PC-3 (cell line): ENCODE results near the gene NTPCR. TPM values are rescaled to one million over a fixed set of nuclear protein-coding genes. Genes with fewer than 3 reads are reported as not detected.

Source experiments
- ATAC-seq: fragments of 200-7000 bp; cut with Tn5 transposase; 2 replicates; pipeline ENCODE4 v1.9.1; 2020; ENCODE audit warnings: mild to moderate bottlenecking, moderate library complexity
- BruUV-seq: library from RNA; stranded (reverse); fragments of 400-500 nt; replicated peaks from 2 replicates; lab custom pipeline; 2021; lab: Mats Ljungman, UMichigan
- CTCF ChIA-PET: fragments of 300-600 bp; sonication (Branson Sonifier 250); formaldehyde crosslinking; loops from one replicate; lab custom pipeline; 2022; ENCODE audit warnings: antibody characterized with exemption; lab: Charles Lee
- POLR2A ChIA-PET: fragments of 300-600 bp; sonication (Branson Sonifier 250); formaldehyde crosslinking; loops from one replicate; lab custom pipeline; 2022; ENCODE audit warnings: antibody characterized with exemption; ENCODE audit not compliant: unreplicated experiment; lab: Charles Lee
- DNase-seq: peaks from one replicate; pipeline ENCODE4 v3.0.0-alpha.2; 2015
- H2AFZ ChIP-seq: fragments of 300-600 bp; sonication (generic); 2 replicates; pipeline ENCODE4 v1.6.0; 2016; ENCODE audit warnings: antibody characterized with exemption, low read length
- H3F3A ChIP-seq: fragments of 300-600 bp; sonication (generic); one replicate; pipeline ENCODE4 v1.6.0; 2017; ENCODE audit warnings: antibody characterized with exemption, low read length, control low read depth, mild to moderate bottlenecking; ENCODE audit not compliant: unreplicated experiment
- H3K27ac ChIP-seq: fragments of 300-600 bp; sonication (generic); 2 replicates; pipeline ENCODE4 v1.5.1; 2016; ENCODE audit warnings: mild to moderate bottlenecking, low read length
- H3K27me3 ChIP-seq: fragments of 300-600 bp; sonication (generic); 2 replicates; pipeline ENCODE4 v1.6.1; 2016; ENCODE audit warnings: low read length, mixed read lengths
- H3K36me3 ChIP-seq: fragments of 300-600 bp; sonication (generic); 2 replicates; pipeline ENCODE4 v1.6.1; 2016; ENCODE audit warnings: low read depth, mixed run types, low read length, mixed read lengths
- H3K4me1 ChIP-seq: fragments of 300-600 bp; sonication (generic); 2 replicates; pipeline ENCODE4 v1.5.1; 2016; ENCODE audit warnings: low read length; ENCODE audit not compliant: insufficient read depth
- H3K4me2 ChIP-seq: fragments of 300-600 bp; sonication (generic); 2 replicates; pipeline ENCODE4 v1.6.0; 2016; ENCODE audit warnings: low read length
- H3K4me3 ChIP-seq: fragments of 300-600 bp; sonication (generic); 2 replicates; pipeline ENCODE4 v1.5.1; 2016; ENCODE audit warnings: mild to moderate bottlenecking, low read length, mixed read lengths
- H3K79me2 ChIP-seq: fragments of 300-600 bp; sonication (generic); 2 replicates; pipeline ENCODE4 v1.6.1; 2017; ENCODE audit warnings: low read length, mixed read lengths
- H3K9ac ChIP-seq: fragments of 300-600 bp; sonication (generic); 2 replicates; pipeline ENCODE4 v1.6.0; 2016; ENCODE audit warnings: mild to moderate bottlenecking, low read length
- H3K9me2 ChIP-seq: fragments of 300-600 bp; sonication (generic); replicated peaks from 2 replicates; pipeline ENCODE4 v1.6.1; 2016; ENCODE audit warnings: mixed run types, low read length, mixed read lengths
- H3K9me3 ChIP-seq: fragments of 300-600 bp; sonication (generic); 2 replicates; pipeline ENCODE4 v1.6.1; 2016; ENCODE audit warnings: low read length, mixed read lengths
- H4K20me1 ChIP-seq: fragments of 300-600 bp; sonication (generic); 2 replicates; pipeline ENCODE4 v1.6.1; 2016; ENCODE audit warnings: low read length, mixed read lengths
- CTCF ChIP-seq: fragments of 300-600 bp; sonication (generic); conservative IDR thresholded peaks from 2 replicates; pipeline ENCODE4 v1.5.1; 2017; ENCODE audit warnings: antibody characterized with exemption, low read depth, mild to moderate bottlenecking, low read length
- EZH2 ChIP-seq: fragments of 300-600 bp; sonication (generic); IDR thresholded peaks from one replicate; pipeline ENCODE4 v1.6.1; 2017; ENCODE audit warnings: antibody characterized with exemption, mild to moderate bottlenecking, low read length; ENCODE audit not compliant: unreplicated experiment
- EZH2phosphoT487 ChIP-seq: fragments of 300-600 bp; sonication (generic); IDR thresholded peaks from 2 replicates; pipeline ENCODE4 v1.6.1; 2018; ENCODE audit warnings: mild to moderate bottlenecking, antibody characterized with exemption, low read length, borderline replicate concordance
- intact Hi-C: fragments of 100-400 bp; cut with micrococcal nuclease; formaldehyde crosslinking; loops from 2 replicates; pipeline ENCODE4 v1.9.0; 2023
- total RNA-seq: library from RNA; depleted of rRNA; stranded (reverse); fragments of >200 nt; gene quantifications from 2 replicates; pipeline ENCODE4 v1.2.3, GENCODE V29; 2014

Gene NTPCR
- total RNA-seq, 1 experiment from 2014 or later: 43.1 TPM

- BruUV-seq: no TSS peak
- no peak overlapping the region for H3K9ac ChIP-seq
- TF ChIP-seq CTCF: no peak
- TF ChIP-seq EZH2: no peak
- no peak for TF ChIP-seq EZH2phosphoT487
- no peaks in the 10 kb centered on the region for H3K9me3 ChIP-seq
- H3K36me3 ChIP-seq: no peaks in the 10 kb centered on the region; the same call in 1 of the 2 replicates
- no peak overlapping the region for H2AFZ ChIP-seq
- POLR2A ChIA-PET: no interaction called here
- no peaks in the 10 kb centered on the region for H4K20me1 ChIP-seq
- H3K9me2 ChIP-seq: no peaks in the 10 kb centered on the region
- intact Hi-C loops: no loop called here
- H3K27ac ChIP-seq: no peak overlapping the region
- H3K4me3 ChIP-seq: no peak overlapping the region
- ATAC-seq: no peak
- no peaks in the 10 kb centered on the region for H3K27me3 ChIP-seq
- CTCF ChIA-PET: no interaction called here
- DNase-seq: no peak
- no peaks in the 10 kb centered on the region for H3K79me2 ChIP-seq
- no peak overlapping the region for H3K4me2 ChIP-seq
- no peaks in the 10 kb centered on the region for H3F3A ChIP-seq
- no peaks in the 10 kb centered on the region for H3K4me1 ChIP-seq
These were observed 68.7 kb downstream of the NTPCR start for GRCh38 chr1:233019083-233019482.

GRCh38 chr1:233019778-233020325 lies 69.4 kb downstream of the NTPCR start:
- Histone ChIP-seq H3K27ac (no peak overlapping the region), H3K9me2 (no peaks in the 10 kb centered on the region), H2AFZ (no peak overlapping the region), H3K4me2 (no peak overlapping the region), H3K36me3 (no peaks in the 10 kb centered on the region), H3F3A (no peaks in the 10 kb centered on the region), H3K79me2 (no peaks in the 10 kb centered on the region), H3K9me3 (no peaks in the 10 kb centered on the region), H4K20me1 (no peaks in the 10 kb centered on the region), H3K27me3 (no peaks in the 10 kb centered on the region), H3K9ac (no peak overlapping the region), H3K4me3 (no peak overlapping the region), H3K4me1 (peaks cover 2% of the 10 kb centered on the region)
- DNase-seq (no peak), ATAC-seq (no peak)
- BruUV-seq: no TSS peak
- TF ChIP-seq EZH2phosphoT487 (no peak), CTCF (no peak)
- CTCF ChIA-PET: no interaction called here
- intact Hi-C loops: no loop called here
- POLR2A ChIA-PET: no interaction called here

- H3K9me3 ChIP-seq: no peaks in the 10 kb centered on the region
These were observed 70.0 kb downstream of the NTPCR start for GRCh38 chr1:233020426-233020825.

More at GRCh38 chr1:233020426-233020825, 70.0 kb downstream of the NTPCR start:
- no peaks in the 10 kb centered on the region for H3K79me2 ChIP-seq
- BruUV-seq: no TSS peak
- H3K4me1 ChIP-seq: peaks cover 8% of the 10 kb centered on the region
- H4K20me1 ChIP-seq: no peaks in the 10 kb centered on the region
- no peaks in the 10 kb centered on the region for H3K36me3 ChIP-seq
- H2AFZ ChIP-seq: no peak overlapping the region
- H3K9ac ChIP-seq: no peak overlapping the region
- no peak overlapping the region for H3K4me2 ChIP-seq
- ChIA-PET POLR2A (interaction anchor here (0.7 kb wide), 1 partner anchor 273 kb away, joined by 3 read pairs; no protein-coding TSS in a partner anchor), CTCF (no interaction called here)
- no peak overlapping the region for H3K4me3 ChIP-seq
- no peaks in the 10 kb centered on the region for H3K27me3 ChIP-seq
- TF ChIP-seq EZH2: no peak
- TF ChIP-seq EZH2phosphoT487: no peak
- TF ChIP-seq CTCF: no peak
- intact Hi-C loops: no loop called here
- DNase-seq (no peak), ATAC-seq (no peak)
- H3F3A ChIP-seq: no peaks in the 10 kb centered on the region
- no peaks in the 10 kb centered on the region for H3K9me2 ChIP-seq
- no peak overlapping the region for H3K27ac ChIP-seq
